DMS153 (cell line): ENCODE data around the gene SRRM3.
"Not testable (repeated sequence)": the region's sequence is repeated elsewhere in the genome, so short reads cannot be mapped to it uniquely, and the experiment has no call there.

Source experiments
- DNase-seq: peaks from one replicate; lab custom pipeline; 2025; lab: John Stamatoyannopoulos, UW

The SRRM3 gene

GRCh38 chr7:76201732-76202665, at the start of gene SRRM3:
Gene SRRM3 (plus strand): TSS chr7:76201896. CDS start chr7:76235067, 33,171 bp downstream.
- DNase-seq = peak; percentile 52

- DNase-seq = no peak
Measured at GRCh38 chr7:76151932-76152331, 49.8 kb upstream of the SRRM3 start.

- DNase-seq = not testable (repeated sequence)
Measured at GRCh38 chr7:76153571-76154230, 48.0 kb upstream of the SRRM3 start.

GRCh38 chr7:76155938-76156337, 45.8 kb upstream of the SRRM3 start:
- DNase-seq = no peak

- DNase-seq = not testable (repeated sequence)
Measured at GRCh38 chr7:76156992-76157685, 44.6 kb upstream of the SRRM3 start.

GRCh38 chr7:76158416-76158815, 43.3 kb upstream of the SRRM3 start:
- DNase-seq = not testable (repeated sequence)

GRCh38 chr7:76162416-76163170, 39.1 kb upstream of the SRRM3 start:
- not testable (repeated sequence) for DNase-seq

GRCh38 chr7:76163812-76164211, 37.9 kb upstream of the SRRM3 start:
- DNase-seq = peak; percentile 11

GRCh38 chr7:76165106-76165972, 36.4 kb upstream of the SRRM3 start:
- no peak for DNase-seq

GRCh38 chr7:76165973-76166403, 35.7 kb upstream of the SRRM3 start:
- DNase-seq = no peak

- DNase-seq = peak; percentile 92
Measured at GRCh38 chr7:76166404-76167255, 35.1 kb upstream of the SRRM3 start.

- DNase-seq = no peak
Measured at GRCh38 chr7:76173566-76174205, 28.0 kb upstream of the SRRM3 start.

- not testable (repeated sequence) for DNase-seq
Measured at GRCh38 chr7:76176951-76177350, 24.7 kb upstream of the SRRM3 start.

GRCh38 chr7:76179686-76180085, 22.0 kb upstream of the SRRM3 start:
- no peak for DNase-seq

GRCh38 chr7:76182225-76182960, 19.3 kb upstream of the SRRM3 start:
- no peak for DNase-seq

- DNase-seq = no peak
Measured at GRCh38 chr7:76185187-76185896, 16.4 kb upstream of the SRRM3 start.

GRCh38 chr7:76187272-76187671, 14.4 kb upstream of the SRRM3 start:
- DNase-seq = no peak

- no peak for DNase-seq
Measured at GRCh38 chr7:76189276-76189675, 12.4 kb upstream of the SRRM3 start.
